ENCODE results near the gene FAM3B.

DNA sequence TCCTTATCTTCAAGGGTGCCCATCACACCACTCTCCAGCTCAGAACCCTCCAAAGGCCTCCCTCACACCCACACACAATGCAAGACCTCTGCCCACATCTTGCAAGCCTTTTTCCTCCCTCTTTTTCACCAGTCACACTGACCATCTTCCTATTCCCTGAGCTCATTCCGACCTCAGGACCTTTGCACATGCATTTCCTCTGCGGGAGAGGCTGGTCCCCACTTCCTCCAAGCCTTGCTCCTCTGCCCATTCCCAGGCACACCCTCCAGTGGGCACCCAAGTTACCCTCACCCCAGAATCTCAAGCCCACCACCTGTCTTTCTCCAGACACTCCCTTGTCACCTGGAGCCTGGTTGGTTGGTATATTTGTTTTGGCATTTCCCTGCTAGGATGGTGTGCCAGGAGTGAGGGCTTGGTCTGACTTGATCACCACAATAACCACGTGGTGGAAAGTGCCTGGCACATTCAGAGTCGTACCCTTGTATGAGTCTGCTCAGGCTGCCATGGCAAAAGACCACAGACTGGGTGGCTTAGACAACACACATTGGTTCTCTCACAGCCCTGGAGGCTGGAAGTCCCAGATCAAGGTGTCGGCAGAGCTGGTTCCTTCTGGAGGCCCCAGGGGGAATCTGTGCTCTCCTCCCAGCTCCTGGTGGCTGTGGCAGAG, 58.4 kb downstream of the FAM3B start:
- TF ChIP-seq, protein P1, sequence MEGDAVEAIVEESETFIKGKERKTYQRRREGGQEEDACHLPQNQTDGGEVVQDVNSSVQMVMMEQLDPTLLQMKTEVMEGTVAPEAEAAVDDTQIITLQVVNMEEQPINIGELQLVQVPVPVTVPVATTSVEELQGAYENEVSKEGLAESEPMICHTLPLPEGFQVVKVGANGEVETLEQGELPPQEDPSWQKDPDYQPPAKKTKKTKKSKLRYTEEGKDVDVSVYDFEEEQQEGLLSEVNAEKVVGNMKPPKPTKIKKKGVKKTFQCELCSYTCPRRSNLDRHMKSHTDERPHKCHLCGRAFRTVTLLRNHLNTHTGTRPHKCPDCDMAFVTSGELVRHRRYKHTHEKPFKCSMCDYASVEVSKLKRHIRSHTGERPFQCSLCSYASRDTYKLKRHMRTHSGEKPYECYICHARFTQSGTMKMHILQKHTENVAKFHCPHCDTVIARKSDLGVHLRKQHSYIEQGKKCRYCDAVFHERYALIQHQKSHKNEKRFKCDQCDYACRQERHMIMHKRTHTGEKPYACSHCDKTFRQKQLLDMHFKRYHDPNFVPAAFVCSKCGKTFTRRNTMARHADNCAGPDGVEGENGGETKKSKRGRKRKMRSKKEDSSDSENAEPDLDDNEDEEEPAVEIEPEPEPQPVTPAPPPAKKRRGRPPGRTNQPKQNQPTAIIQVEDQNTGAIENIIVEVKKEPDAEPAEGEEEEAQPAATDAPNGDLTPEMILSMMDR (conservative IDR thresholded peaks at IDR 0.05; ENCODE audit: low read depth, low read length), result no peak
- TF ChIP-seq POLR2A (IDR thresholded peaks at IDR 0.05; ENCODE audit: low read depth, low read length), result no peak

All from IMR-90 (cell line).